Skin epidermis (tissue), 12 donors: ENCODE measurements around the gene MORN5.

Experiments used
- H3K27ac ChIP-seq, 21 experiments: fragments of 200-600 bp; sonication (generic) in 11 of 21; one replicate each; pipeline ENCODE4 v1.5.0; 2020; ENCODE audit warnings: mild to moderate bottlenecking in 3 of 21, inconsistent platforms in 2 of 21, moderate library complexity in 2 of 21
- H3K4me3 ChIP-seq, 7 experiments: fragments of 200-600 bp; sonication (generic) in 2 of 7; one replicate each; pipeline ENCODE4 v1.5.0; 2020; ENCODE audit warnings: inconsistent platforms in 2 of 7, mild to moderate bottlenecking in 2 of 7, moderate library complexity in 1 of 7

MORN5 gene

GRCh38 chr9:122183501-122183900 lies 23.8 kb downstream of the MORN5 start:
- H3K27ac ChIP-seq, result no peak overlapping the region
- H3K4me3 ChIP-seq, result no peak overlapping the region

- H3K4me3 ChIP-seq, result no peak overlapping the region
- H3K27ac ChIP-seq, result no peak overlapping the region
These were observed 24.8 kb downstream of the MORN5 start for GRCh38 chr9:122184551-122184950.

- no peak overlapping the region for H3K27ac ChIP-seq
These were observed 26.6 kb downstream of the MORN5 start for GRCh38 chr9:122186301-122186700.

GRCh38 chr9:122186777-122187470 lies 27.2 kb downstream of the MORN5 start:
- H3K4me3 ChIP-seq, result no peak overlapping the region

More at GRCh38 chr9:122186301-122186700, 26.6 kb downstream of the MORN5 start:
- no peak overlapping the region for H3K4me3 ChIP-seq

GRCh38 chr9:122188369-122188768 lies 28.7 kb downstream of the MORN5 start:
- no peak overlapping the region for H3K27ac ChIP-seq
- no peak overlapping the region for H3K4me3 ChIP-seq

More at GRCh38 chr9:122186777-122187470, 27.2 kb downstream of the MORN5 start:
- H3K27ac ChIP-seq, result no peak overlapping the region

GRCh38 chr9:122190597-122191381 lies 31.1 kb downstream of the MORN5 start:
- H3K4me3 ChIP-seq, result no peak overlapping the region
- H3K27ac ChIP-seq, result no peak overlapping the region

- Histone ChIP-seq H3K27ac (no peak overlapping the region), H3K4me3 (no peak overlapping the region)
These were observed 31.9 kb downstream of the MORN5 start for GRCh38 chr9:122191584-122191983.

- H3K4me3 ChIP-seq, result no peak overlapping the region
- H3K27ac ChIP-seq, result no peak overlapping the region
These were observed 32.7 kb downstream of the MORN5 start for GRCh38 chr9:122192261-122192875.

- no peak overlapping the region for H3K4me3 ChIP-seq
- no peak overlapping the region for H3K27ac ChIP-seq
These were observed 33.3 kb downstream of the MORN5 start for GRCh38 chr9:122192914-122193525.

GRCh38 chr9:122193651-122194050 lies 33.9 kb downstream of the MORN5 start:
- H3K4me3 ChIP-seq, result no peak overlapping the region
- H3K27ac ChIP-seq, result no peak overlapping the region

GRCh38 chr9:122195875-122196274 lies 36.2 kb downstream of the MORN5 start:
- Histone ChIP-seq H3K27ac (no peak overlapping the region), H3K4me3 (no peak overlapping the region)

- Histone ChIP-seq H3K4me3 (no peak overlapping the region), H3K27ac (no peak overlapping the region)
These were observed 37.7 kb downstream of the MORN5 start for GRCh38 chr9:122197426-122197825.

GRCh38 chr9:122197882-122198281 lies 38.2 kb downstream of the MORN5 start:
- no peak overlapping the region for H3K4me3 ChIP-seq

GRCh38 chr9:122200960-122201595 lies 41.4 kb downstream of the MORN5 start:
- Histone ChIP-seq H3K4me3 (no peak overlapping the region), H3K27ac (no peak overlapping the region)

More at GRCh38 chr9:122197882-122198281, 38.2 kb downstream of the MORN5 start:
- no peak overlapping the region for H3K27ac ChIP-seq

- Histone ChIP-seq H3K27ac (no peak overlapping the region), H3K4me3 (no peak overlapping the region)
These were observed 41.9 kb downstream of the MORN5 start for GRCh38 chr9:122201641-122202040.

GRCh38 chr9:122202111-122202510 lies 42.4 kb downstream of the MORN5 start:
- Histone ChIP-seq H3K4me3 (no peak overlapping the region), H3K27ac (no peak overlapping the region)

GRCh38 chr9:122204055-122204454 lies 44.3 kb downstream of the MORN5 start:
- H3K4me3 ChIP-seq, result no peak overlapping the region
- H3K27ac ChIP-seq, result no peak overlapping the region

GRCh38 chr9:122204491-122204890 lies 44.8 kb downstream of the MORN5 start:
- no peak overlapping the region for H3K4me3 ChIP-seq

GRCh38 chr9:122205176-122205575 lies 45.5 kb downstream of the MORN5 start:
- Histone ChIP-seq H3K27ac (no peak overlapping the region), H3K4me3 (no peak overlapping the region)

More at GRCh38 chr9:122204491-122204890, 44.8 kb downstream of the MORN5 start:
- H3K27ac ChIP-seq, result no peak overlapping the region
